Thyroid gland (tissue), 4 donors: ENCODE results near the gene CST11. TPM values are rescaled to one million over a fixed set of nuclear protein-coding genes. Genes with fewer than 3 reads are reported as not detected.

Experiments used
- DNase-seq, 2 donors: peaks; one replicate each; pipeline ENCODE4 v3.0.0-alpha.2; 2019
- H3K27ac ChIP-seq, 3 donors: fragments of 200-600 bp; sonication (generic); 1 replicate in 2 of 3; 2 replicates in 1 of 3; pipeline ENCODE4 v1.5.1; 2016 to 2019; ENCODE audit warnings: mild to moderate bottlenecking in 1 of 3, moderate library complexity in 1 of 3
- H3K27me3 ChIP-seq: fragments of 200-600 bp; sonication (generic); one replicate; pipeline ENCODE4 v1.5.1; 2019
- H3K36me3 ChIP-seq, 2 donors: fragments of 200-600 bp; sonication (generic); one replicate each; pipeline ENCODE4 v1.5.1; 2016 to 2019
- H3K4me1 ChIP-seq, 2 donors: fragments of 200-600 bp; sonication (generic); one replicate each; pipeline ENCODE4 v1.5.1; 2017 to 2019
- H3K4me3 ChIP-seq, 3 donors: fragments of 200-600 bp; sonication (generic); replicated peaks in 1 of 3; 1 replicate in 2 of 3; 2 replicates in 1 of 3; pipeline ENCODE4 v1.5.1; 2016; ENCODE audit warnings: mild to moderate bottlenecking in 1 of 3
- H3K9me3 ChIP-seq: fragments of 200-600 bp; sonication (generic); one replicate; pipeline ENCODE4 v1.5.1; 2017
- POLR2A ChIP-seq, 2 donors: fragments of 450-650 bp; IDR thresholded peaks; one replicate each; pipeline ENCODE4 v1.6.1; 2017; ENCODE audit warnings: antibody characterized with exemption in 2 of 2, mild to moderate bottlenecking in 2 of 2, moderate library complexity in 1 of 2
- WGBS, 2 donors: methylation state at CpG; one replicate each; pipeline ENCODE4 v1.1.5; 2017; 5-methylcytosine and 5-hydroxymethylcytosine counted together
- intact Hi-C: fragments of 100-400 bp; cut with DNase I; formaldehyde crosslinking; loops from one replicate; pipeline ENCODE4 v1.15.1; 2023
- total RNA-seq, 4 donors: library from RNA; depleted of rRNA; stranded (reverse); fragments of >200 nt; gene quantifications; one replicate each; pipeline ENCODE4 v1.2.3, GENCODE V29; 2016
- TF ChIP-seq, protein P1 (sequence below), 6 experiments: fragments of 200-600 bp in 3 of 6; fragments of 450-650 bp in 3 of 6; sonication (generic) in 3 of 6; IDR thresholded peaks; one replicate each; pipeline ENCODE4 v1.5.1; 2016 to 2019; ENCODE audit warnings: antibody characterized with exemption in 6 of 6, mild to moderate bottlenecking in 2 of 6, inconsistent platforms in 1 of 6, moderate library complexity in 1 of 6

Gene CST11
- total RNA-seq, 4 donors from 2014 or later: not detected

DNA sequence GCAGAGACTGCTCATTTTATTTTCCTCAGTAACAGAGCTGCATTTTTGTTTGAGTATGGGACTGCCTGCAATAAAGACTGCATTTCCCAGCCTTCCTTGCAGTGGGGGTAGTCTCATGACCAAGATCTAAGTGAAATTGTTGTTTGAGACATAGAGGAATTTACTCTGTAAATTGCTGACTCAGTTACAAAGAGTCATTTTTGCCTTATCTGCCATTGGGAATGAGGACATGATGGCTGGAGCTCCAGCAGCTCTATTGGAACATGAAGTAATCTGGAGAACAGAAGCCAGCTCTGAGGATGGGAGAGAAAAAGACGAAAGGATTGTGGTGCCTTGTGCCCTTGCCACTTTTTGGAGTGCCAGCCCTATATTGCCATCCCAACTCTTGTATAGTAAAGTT is 2.1 kb upstream of the CST11 start:
- TF ChIP-seq, protein P1, sequence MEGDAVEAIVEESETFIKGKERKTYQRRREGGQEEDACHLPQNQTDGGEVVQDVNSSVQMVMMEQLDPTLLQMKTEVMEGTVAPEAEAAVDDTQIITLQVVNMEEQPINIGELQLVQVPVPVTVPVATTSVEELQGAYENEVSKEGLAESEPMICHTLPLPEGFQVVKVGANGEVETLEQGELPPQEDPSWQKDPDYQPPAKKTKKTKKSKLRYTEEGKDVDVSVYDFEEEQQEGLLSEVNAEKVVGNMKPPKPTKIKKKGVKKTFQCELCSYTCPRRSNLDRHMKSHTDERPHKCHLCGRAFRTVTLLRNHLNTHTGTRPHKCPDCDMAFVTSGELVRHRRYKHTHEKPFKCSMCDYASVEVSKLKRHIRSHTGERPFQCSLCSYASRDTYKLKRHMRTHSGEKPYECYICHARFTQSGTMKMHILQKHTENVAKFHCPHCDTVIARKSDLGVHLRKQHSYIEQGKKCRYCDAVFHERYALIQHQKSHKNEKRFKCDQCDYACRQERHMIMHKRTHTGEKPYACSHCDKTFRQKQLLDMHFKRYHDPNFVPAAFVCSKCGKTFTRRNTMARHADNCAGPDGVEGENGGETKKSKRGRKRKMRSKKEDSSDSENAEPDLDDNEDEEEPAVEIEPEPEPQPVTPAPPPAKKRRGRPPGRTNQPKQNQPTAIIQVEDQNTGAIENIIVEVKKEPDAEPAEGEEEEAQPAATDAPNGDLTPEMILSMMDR (IDR thresholded peaks at IDR 0.05): no peak
- no peak for TF ChIP-seq POLR2A (IDR thresholded peaks at IDR 0.05)
- WGBS, 2 donors: 95 to 100% methylated on average over 1 of the region's 1 CpG
- Histone ChIP-seq H3K27ac (no peak overlapping the region), H3K4me3 (no peak overlapping the region), H3K27me3 (no peaks in the 10 kb centered on the region), H3K9me3 (no peaks in the 10 kb centered on the region), H3K4me1 (no peaks in the 10 kb centered on the region), H3K36me3 (no peaks in the 10 kb centered on the region)
- intact Hi-C loops: no loop called here
- no peak for DNase-seq

- intact Hi-C loops: no loop called here
- DNase-seq: no peak
- 83 to 90% methylated on average over 15 of the region's 15 CpGs for WGBS, 2 donors
- TF ChIP-seq, protein P1 (IDR thresholded peaks at IDR 0.05): no peak
- Histone ChIP-seq H3K27me3 (no peaks in the 10 kb centered on the region), H3K27ac (no peak overlapping the region), H3K36me3 (no peaks in the 10 kb centered on the region), H3K9me3 (no peaks in the 10 kb centered on the region), H3K4me1 (no peaks in the 10 kb centered on the region), H3K4me3 (no peak overlapping the region)
Measured at GRCh38 chr20:23453549-23454543, 1.2 kb upstream of the CST11 start.

DNA sequence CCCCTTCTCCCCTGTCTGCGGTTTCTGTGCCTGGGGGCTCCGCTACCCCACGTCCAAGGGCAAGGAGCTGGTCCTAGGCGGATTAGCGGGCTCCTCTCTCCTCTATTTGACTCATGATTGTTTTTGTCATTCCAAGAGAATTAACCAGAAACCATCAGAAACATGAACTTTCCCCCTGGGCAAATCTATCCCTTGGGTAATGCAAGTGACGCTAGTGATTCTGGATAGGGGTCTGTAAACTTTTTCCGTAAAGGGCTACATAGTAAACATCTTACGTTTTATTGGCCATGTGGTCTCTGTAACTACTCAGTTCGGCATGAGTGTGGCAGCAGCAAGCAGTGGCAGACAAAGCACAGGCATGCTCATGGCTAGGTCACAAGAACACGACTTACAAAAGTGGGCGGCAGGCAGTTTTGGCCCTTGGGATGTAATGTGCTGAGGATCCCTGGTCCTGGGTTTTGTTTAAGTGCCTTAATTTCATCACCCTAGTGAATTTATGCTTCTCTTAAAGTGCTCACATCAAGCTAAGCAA is 654 bp downstream of the CST11 start:
- Histone ChIP-seq H3K9me3 (no peaks in the 10 kb centered on the region), H3K4me3 (no peak overlapping the region), H3K27me3 (no peaks in the 10 kb centered on the region), H3K27ac (no peak overlapping the region), H3K36me3 (no peaks in the 10 kb centered on the region), H3K4me1 (no peaks in the 10 kb centered on the region)
- intact Hi-C loops: no loop called here
- no peak for DNase-seq
- TF ChIP-seq POLR2A (IDR thresholded peaks at IDR 0.05): no peak
- TF ChIP-seq, protein P1 (IDR thresholded peaks at IDR 0.05): no peak
- 73 to 82% methylated on average over 10 to 11 of the region's 11 CpGs for WGBS, 2 donors

- intact Hi-C loops: no loop called here
- Histone ChIP-seq H3K36me3 (no peaks in the 10 kb centered on the region), H3K27me3 (no peaks in the 10 kb centered on the region), H3K9me3 (no peaks in the 10 kb centered on the region), H3K27ac (no peak overlapping the region), H3K4me3 (no peak overlapping the region), H3K4me1 (no peaks in the 10 kb centered on the region)
- no peak for DNase-seq
- 85 to 91% methylated on average over 1 of the region's 1 CpG for WGBS, 2 donors
- no peak for TF ChIP-seq POLR2A (IDR thresholded peaks at IDR 0.05)
- TF ChIP-seq, protein P1 (IDR thresholded peaks at IDR 0.05): no peak
Measured at GRCh38 chr20:23450877-23451276, 1.8 kb downstream of the CST11 start.

- H3K9me3 ChIP-seq: no peaks in the 10 kb centered on the region
- no peaks in the 10 kb centered on the region for H3K27me3 ChIP-seq
- no peaks in the 10 kb centered on the region for H3K36me3 ChIP-seq
- H3K4me1 ChIP-seq: no peaks in the 10 kb centered on the region
- intact Hi-C loops: loop anchor here (10.0 kb wide), 1 partner anchor 155 kb away; the partner anchor contains the start of gene CST9
- no peak for DNase-seq
- 50 to 61% methylated on average over 3 of the region's 3 CpGs for WGBS, 2 donors
- no peak overlapping the region for H3K4me3 ChIP-seq
- no peak overlapping the region for H3K27ac ChIP-seq
- TF ChIP-seq POLR2A (IDR thresholded peaks at IDR 0.05): no peak
- TF ChIP-seq, protein P1 (IDR thresholded peaks at IDR 0.05): no peak
Measured at GRCh38 chr20:23449421-23449820, 3.3 kb downstream of the CST11 start.
